ENCODE data around the gene PPP1R26. TPM values are rescaled to one million over a fixed set of nuclear protein-coding genes. Genes with fewer than 3 reads are reported as not detected.

PPP1R26 gene
- total and polyA plus RNA-seq, 2 of the 13 experiments (the other 11 are each of a cell fraction or from before 2014, with no cell fraction given), result 8.6 to 11.6 TPM

- TF ChIP-seq ZSCAN21 (CRISPR knock-in tag; IDR thresholded peaks at IDR 0.05; ENCODE audit: borderline replicate concordance), result 0 out of 2 replicates have a peak, but pooled peaks have one; percentile 37
- no peak for TF ChIP-seq ETV5 (CRISPR knock-in tag; IDR thresholded peaks at IDR 0.05; ENCODE audit: borderline replicate concordance)
- no peak for TF ChIP-seq ZNF24 (IDR thresholded peaks at IDR 0.05)
- no peak for TF ChIP-seq BCLAF1 (IDR thresholded peaks at IDR 0.05)
- no peak for TF ChIP-seq ZNF230 (CRISPR knock-in tag; IDR thresholded peaks at IDR 0.05)
- no peak for TF ChIP-seq ZNF10 (CRISPR knock-in tag; IDR thresholded peaks at IDR 0.05; ENCODE audit: borderline replicate concordance, low read depth)
- TF ChIP-seq ESRRA (CRISPR knock-in tag; IDR thresholded peaks at IDR 0.05; ENCODE audit: low read depth), result no peak
- no peak for TF ChIP-seq XBP1 (CRISPR knock-in tag; IDR thresholded peaks at IDR 0.05)
- no peak for TF ChIP-seq PLSCR1 (CRISPR knock-in tag; IDR thresholded peaks at IDR 0.05; ENCODE audit: borderline replicate concordance)
- TF ChIP-seq KLF13 (CRISPR knock-in tag; IDR thresholded peaks at IDR 0.05), result no peak
- TF ChIP-seq ZNF777 (CRISPR knock-in tag; IDR thresholded peaks at IDR 0.05), result 0 out of 2 replicates have a peak, but pooled peaks have one; percentile 17
- TF ChIP-seq KLF16 (CRISPR knock-in tag; IDR thresholded peaks at IDR 0.05), result no peak
- TF ChIP-seq ZNF720 (CRISPR knock-in tag; IDR thresholded peaks at IDR 0.05), result no peak
- peak; percentile 42 for TF ChIP-seq ZBTB14 (CRISPR knock-in tag; IDR thresholded peaks at IDR 0.05)
- TF ChIP-seq ZNF326 (CRISPR knock-in tag; IDR thresholded peaks at IDR 0.05; ENCODE audit: borderline replicate concordance), result no peak
- no peak for TF ChIP-seq NCOR1 (IDR thresholded peaks at IDR 0.05; ENCODE audit: borderline replicate concordance, low read length)
- TF ChIP-seq ZBTB34 (CRISPR knock-in tag; IDR thresholded peaks at IDR 0.05), result no peak
- TF ChIP-seq NFKBIZ (CRISPR knock-in tag; IDR thresholded peaks at IDR 0.05), result no peak
- TF ChIP-seq DRAP1 (CRISPR knock-in tag; IDR thresholded peaks at IDR 0.05), result no peak
- no peak for TF ChIP-seq GZF1 (CRISPR knock-in tag; IDR thresholded peaks at IDR 0.05)
- no peak for TF ChIP-seq KAT7 (CRISPR knock-in tag; IDR thresholded peaks at IDR 0.05; ENCODE audit: borderline replicate concordance)
- no peak for TF ChIP-seq ATF7-NPFF (CRISPR knock-in tag; IDR thresholded peaks at IDR 0.05; ENCODE audit: low read depth)
- TF ChIP-seq SPEN (CRISPR knock-in tag; IDR thresholded peaks at IDR 0.05; ENCODE audit: low read depth), result peak; percentile 24; the same call in 1 of the 2 replicates
- TF ChIP-seq PHF20 (CRISPR knock-in tag; IDR thresholded peaks at IDR 0.05), result no peak
- TF ChIP-seq ZNF839 (CRISPR knock-in tag; IDR thresholded peaks at IDR 0.05; ENCODE audit: borderline replicate concordance), result no peak
These were observed 633 bp upstream of the PPP1R26 start (continued) for GRCh38 chr9:135478829-135479468.

All from HepG2 (cell line).